GM13976 (cell line): Measurements from ENCODE around the gene KCNQ1.

Source experiments
- DNase-seq: peaks from one replicate; pipeline ENCODE4 v3.0.0; 2012; ENCODE audit warnings: low spot score
- CTCF ChIP-seq: IDR thresholded peaks from 2 replicates; pipeline ENCODE4 v1.5.1; 2012; ENCODE audit warnings: borderline replicate concordance, mild to moderate bottlenecking; ENCODE audit not compliant: insufficient read depth; ENCODE audit errors: extremely low read depth, missing control alignments, control extremely low read depth
- in situ Hi-C: fragments of 300-500 bp; cut with MboI; formaldehyde crosslinking; loops from one replicate; pipeline ENCODE4 v1.12.0; 2022; ENCODE audit warnings: low sequenced_read_pairs, mixed read lengths, inconsistent platforms; ENCODE audit not compliant: unreplicated experiment

The KCNQ1 gene

GRCh38 chr11:2554338-2555207 is 109.8 kb downstream of the KCNQ1 start:
- no peak for DNase-seq
- TF ChIP-seq CTCF, result no peak
- in situ Hi-C loops, result loop anchor here (25.0 kb wide), 1 partner anchor 208 kb away; no protein-coding TSS in a partner anchor

- TF ChIP-seq CTCF, result no peak
- in situ Hi-C loops, result loop anchor here (25.0 kb wide), 1 partner anchor 207 kb away; no protein-coding TSS in a partner anchor
- DNase-seq, result no peak
Observed at GRCh38 chr11:2555336-2555735, 110.5 kb downstream of the KCNQ1 start.

- no peak for DNase-seq
- in situ Hi-C loops, result loop anchor here (25.0 kb wide), 1 partner anchor 206 kb away; no protein-coding TSS in a partner anchor
- TF ChIP-seq CTCF, result no peak
Observed at GRCh38 chr11:2555891-2556290, 111.1 kb downstream of the KCNQ1 start.

GRCh38 chr11:2557381-2557780 is 112.6 kb downstream of the KCNQ1 start:
- in situ Hi-C loops, result loop anchor here (25.0 kb wide), 1 partner anchor 205 kb away; no protein-coding TSS in a partner anchor
- no peak for DNase-seq
- no peak for TF ChIP-seq CTCF

GRCh38 chr11:2558397-2558796 is 113.6 kb downstream of the KCNQ1 start:
- no peak for TF ChIP-seq CTCF
- in situ Hi-C loops, result loop anchor here (25.0 kb wide), 1 partner anchor 204 kb away; no protein-coding TSS in a partner anchor
- no peak for DNase-seq

- no peak for DNase-seq
- in situ Hi-C loops, result loop anchor here (25.0 kb wide), 1 partner anchor 203 kb away; no protein-coding TSS in a partner anchor
- no peak for TF ChIP-seq CTCF
Observed at GRCh38 chr11:2558861-2559526, 114.2 kb downstream of the KCNQ1 start.
